Posterior cingulate gyrus (tissue), 11 donors: Measurements from ENCODE around the gene SSX4B.
"Not testable (repeated sequence)": the region's sequence is repeated elsewhere in the genome, so short reads cannot be mapped to it uniquely, and the experiment has no call there.

Experiments
- DNase-seq, 10 donors: peaks; one replicate each; pipeline versions ENCODE4 v3.0.0 to v3.0.0-alpha.2; 2020 to 2021; ENCODE audit warnings: mixed read lengths in 3 of 10
- intact Hi-C: fragments of 100-400 bp; cut with DNase I; formaldehyde crosslinking; loops from one replicate; pipeline ENCODE4 v1.15.1; 2023

The SSX4B gene

GRCh38 chrX:48356315-48357094, 55.3 kb downstream of the SSX4B start, which contains the start of gene SSX3:
SSX3 (minus strand) TSS chrX:48356703; CDS start chrX:48355249, 1,454 bp downstream.
- DNase-seq, intact Hi-C loops: not testable (repeated sequence)
